Cardiac fibroblast (primary cell): Measurements from ENCODE around the gene WDCP.
"Not testable (repeated sequence)": the region's sequence is repeated elsewhere in the genome, so short reads cannot be mapped to it uniquely, and the experiment has no call there.

Experiments
- DNase-seq, 2 donors: peaks; one replicate each; pipeline versions ENCODE4 v3.0.0 to v3.0.0-alpha.2; 2010; ENCODE audit warnings: low read depth in 2 of 2
- H3K4me3 ChIP-seq, 2 donors: replicated peaks in 1 of 2; 1 replicate in 1 of 2; 2 replicates in 1 of 2; pipeline ENCODE4 v1.5.1; 2011; ENCODE audit warnings: low read depth in 2 of 2, low read length in 2 of 2, mild to moderate bottlenecking in 2 of 2, moderate library complexity in 1 of 2
- CTCF ChIP-seq: IDR thresholded peaks from one replicate; pipeline ENCODE4 v1.5.1; 2011; ENCODE audit warnings: low read depth, mild to moderate bottlenecking, low read length, inconsistent platforms

The WDCP gene

GRCh38 chr2:24046930-24047702 lies at the start of gene WDCP:
Gene WDCP, minus strand, starts transcription at chr2:24047391. Its CDS starts 7,897 bp downstream, at chr2:24039494.
- DNase-seq: peak; percentile 99
- H3K4me3 ChIP-seq: peak within 1 kb of the TSS; percentile 65 to 84
- no peak for TF ChIP-seq CTCF

GRCh38 chr2:24095171-24095677 lies 48.0 kb upstream of the WDCP start:
- not testable (repeated sequence) for DNase-seq, H3K4me3 ChIP-seq

- H3K4me3 ChIP-seq, DNase-seq: not testable (repeated sequence)
Observed at GRCh38 chr2:24093270-24093669, 46.1 kb upstream of the WDCP start.

- no peak overlapping the region for H3K4me3 ChIP-seq
- no peak for TF ChIP-seq CTCF
- DNase-seq: no peak
Observed at GRCh38 chr2:24088821-24089359, 41.7 kb upstream of the WDCP start.

GRCh38 chr2:24087032-24087431 lies 39.8 kb upstream of the WDCP start:
- TF ChIP-seq CTCF: no peak
- no peak for DNase-seq
- no peak overlapping the region for H3K4me3 ChIP-seq

- no peak for DNase-seq
- TF ChIP-seq CTCF: no peak
- H3K4me3 ChIP-seq: no peak overlapping the region
Observed at GRCh38 chr2:24086241-24086640, 39.0 kb upstream of the WDCP start.

- no peak for TF ChIP-seq CTCF
- DNase-seq: no peak
- peak overlapping the region; percentile 69 to 73 for H3K4me3 ChIP-seq
Observed at GRCh38 chr2:24085200-24085489, 38.0 kb upstream of the WDCP start.
